CD8-positive, alpha-beta memory T cell (primary cell): ENCODE results near the gene TMEM168. TPM values are rescaled to one million over a fixed set of nuclear protein-coding genes. Genes with fewer than 3 reads are reported as not detected.
"Not testable (repeated sequence)": the region's sequence is repeated elsewhere in the genome, so short reads cannot be mapped to it uniquely, and the experiment has no call there.

ENCODE experiments used
- CTCF ChIA-PET: fragments of 350-600 bp; sonication (Branson Sonifier 250); formaldehyde crosslinking; loops from one replicate; lab custom pipeline; 2021; ENCODE audit warnings: antibody characterized with exemption; lab: Charles Lee
- POLR2A ChIA-PET: fragments of 350-600 bp; sonication (Branson Sonifier 250); formaldehyde crosslinking; loops from one replicate; lab custom pipeline; 2021; ENCODE audit warnings: antibody characterized with exemption; lab: Charles Lee
- DNase-seq, 5 donors: peaks; one replicate each; pipeline versions ENCODE4 v3.0.0 to v3.0.0-alpha.2; 2020 to 2022; ENCODE audit warnings: mixed read lengths in 1 of 5
- H3K27ac ChIP-seq: one replicate; pipeline ENCODE4 v1.7.0; 2013; ENCODE audit warnings: low read depth, mild to moderate bottlenecking, low read length, moderate library complexity
- H3K27me3 ChIP-seq: 2 replicates; pipeline ENCODE4 v1.7.0; 2013; ENCODE audit warnings: low read length, mild to moderate bottlenecking; ENCODE audit not compliant: insufficient read depth, poor library complexity, severe bottlenecking
- H3K36me3 ChIP-seq: 2 replicates; pipeline ENCODE4 v1.7.0; 2013; ENCODE audit warnings: mild to moderate bottlenecking, low read length, moderate library complexity; ENCODE audit not compliant: insufficient read depth
- H3K4me1 ChIP-seq: 2 replicates; pipeline ENCODE4 v1.7.0; 2013; ENCODE audit warnings: mild to moderate bottlenecking, low read length, moderate library complexity; ENCODE audit not compliant: insufficient read depth
- H3K4me3 ChIP-seq: 2 replicates; pipeline ENCODE4 v1.7.0; 2013; ENCODE audit warnings: mild to moderate bottlenecking, low read length
- H3K9me3 ChIP-seq: 2 replicates; pipeline ENCODE4 v1.7.0; 2013; ENCODE audit warnings: mild to moderate bottlenecking, low read length
- H3K27ac Mint-ChIP-seq, 8 donors: one replicate each; pipeline ENCODE4 v1.8.0; 2020 to 2021; ENCODE audit warnings: mixed read lengths in 8 of 8, mild to moderate bottlenecking in 6 of 8, inconsistent platforms in 3 of 8, moderate library complexity in 3 of 8
- H3K27me3 Mint-ChIP-seq, 2 donors: one replicate each; pipeline ENCODE4 v1.8.0; 2020 to 2021; ENCODE audit warnings: mixed read lengths in 2 of 2, mild to moderate bottlenecking in 1 of 2, moderate library complexity in 1 of 2
- H3K36me3 Mint-ChIP-seq, 3 donors: one replicate each; pipeline ENCODE4 v1.8.0; 2020 to 2021; ENCODE audit warnings: mixed read lengths in 3 of 3, inconsistent platforms in 1 of 3, mild to moderate bottlenecking in 1 of 3
- H3K4me1 Mint-ChIP-seq, 3 donors: one replicate each; pipeline ENCODE4 v1.8.0; 2020 to 2021; ENCODE audit warnings: mixed read lengths in 3 of 3, inconsistent platforms in 1 of 3, mild to moderate bottlenecking in 1 of 3
- H3K4me3 Mint-ChIP-seq, 7 donors: one replicate each; pipeline ENCODE4 v1.8.0; 2020 to 2021; ENCODE audit warnings: mixed read lengths in 7 of 7, mild to moderate bottlenecking in 6 of 7, moderate library complexity in 4 of 7, inconsistent platforms in 2 of 7
- H3K9me3 Mint-ChIP-seq, 5 donors: one replicate each; pipeline ENCODE4 v1.8.0; 2020 to 2022; ENCODE audit warnings: mixed read lengths in 5 of 5, mild to moderate bottlenecking in 3 of 5, moderate library complexity in 2 of 5, inconsistent platforms in 1 of 5
- polyA plus RNA-seq: library from polyadenylated mRNA; unstranded; fragments of 300-500 nt; fragmentation: Illumina TruSeq; gene quantifications from one replicate; pipeline ENCODE4 v1.2.3, GENCODE V29; 2021
- total RNA-seq, 2 experiments: library from RNA; stranded (reverse); gene quantifications; one replicate each; pipeline ENCODE4 v1.2.3, GENCODE V29; 2021

TMEM168 gene
- total and polyA plus RNA-seq, 3 experiments from 2014 or later, result 4.7 to 18.2 (median 15.4) TPM

GRCh38 chr7:112740667-112741066 is 49.5 kb downstream of the TMEM168 start:
- Mint-ChIP-seq H3K27ac (no peak overlapping the region), H3K27me3 (peaks cover 7 to 12% of the 10 kb centered on the region in 2 donors), H3K9me3 (peaks cover 0 to 34% (median 18%) of the 10 kb centered on the region in 5 donors), H3K36me3 (peaks cover 0 to 10% (median 0%) of the 10 kb centered on the region in 3 donors), H3K4me3 (no peak overlapping the region), H3K4me1 (no peaks in the 10 kb centered on the region)
- Histone ChIP-seq H3K4me3 (no peak overlapping the region), H3K27ac (no peak overlapping the region), H3K4me1 (no peaks in the 10 kb centered on the region), H3K27me3 (peaks cover 5% of the 10 kb centered on the region), H3K9me3 (no peaks in the 10 kb centered on the region), H3K36me3 (no peaks in the 10 kb centered on the region)
- ChIA-PET CTCF (no interaction called here), POLR2A (no interaction called here)
- no peak for DNase-seq

- peaks cover 6 to 43% (median 26%) of the 10 kb centered on the region in 5 donors for H3K9me3 Mint-ChIP-seq
- no peak overlapping the region for H3K4me3 Mint-ChIP-seq
- ChIA-PET POLR2A (no interaction called here), CTCF (no interaction called here)
- no peak for DNase-seq
- no peaks in the 10 kb centered on the region for H3K4me1 Mint-ChIP-seq
- H3K27ac Mint-ChIP-seq, result no peak overlapping the region
- H3K36me3 Mint-ChIP-seq, result peaks cover 0 to 15% (median 0%) of the 10 kb centered on the region in 3 donors
- Histone ChIP-seq H3K27ac (no peak overlapping the region), H3K4me3 (no peak overlapping the region), H3K27me3 (peaks cover 5% of the 10 kb centered on the region), H3K36me3 (no peaks in the 10 kb centered on the region), H3K9me3 (no peaks in the 10 kb centered on the region), H3K4me1 (no peaks in the 10 kb centered on the region)
- peaks cover 7 to 12% of the 10 kb centered on the region in 2 donors for H3K27me3 Mint-ChIP-seq
Measured at GRCh38 chr7:112739436-112740180, 50.6 kb downstream of the TMEM168 start.

- H3K4me3 ChIP-seq, result no peak overlapping the region
- peaks cover 5% of the 10 kb centered on the region for H3K27me3 ChIP-seq
- H3K9me3 Mint-ChIP-seq, result peaks cover 16 to 75% (median 55%) of the 10 kb centered on the region in 5 donors
- no peaks in the 10 kb centered on the region for H3K4me1 ChIP-seq
- no peak overlapping the region for H3K4me3 Mint-ChIP-seq
- CTCF ChIA-PET, result no interaction called here
- no peak overlapping the region for H3K27ac Mint-ChIP-seq
- H3K9me3 ChIP-seq, result no peaks in the 10 kb centered on the region
- H3K27ac ChIP-seq, result no peak overlapping the region
- H3K36me3 Mint-ChIP-seq, result peaks cover 0 to 14% (median 0%) of the 10 kb centered on the region in 3 donors
- H3K36me3 ChIP-seq, result no peaks in the 10 kb centered on the region
- peaks cover 8 to 9% of the 10 kb centered on the region in 2 donors for H3K27me3 Mint-ChIP-seq
- no peak for DNase-seq
- no peaks in the 10 kb centered on the region for H3K4me1 Mint-ChIP-seq
- POLR2A ChIA-PET, result no interaction called here
Measured at GRCh38 chr7:112735261-112735660, 54.9 kb downstream of the TMEM168 start.

- H3K27me3 ChIP-seq, POLR2A ChIA-PET, H3K4me1 ChIP-seq, H3K36me3 ChIP-seq, H3K27me3 Mint-ChIP-seq, DNase-seq, H3K4me3 Mint-ChIP-seq, H3K4me3 ChIP-seq, H3K9me3 ChIP-seq, H3K27ac ChIP-seq, H3K27ac Mint-ChIP-seq, H3K4me1 Mint-ChIP-seq, CTCF ChIA-PET: not testable (repeated sequence)
- H3K36me3 Mint-ChIP-seq, result peaks cover 0 to 18% (median 0%) of the 10 kb centered on the region in 3 donors
- H3K9me3 Mint-ChIP-seq, result peaks cover 41 to 69% (median 65%) of the 10 kb centered on the region in 5 donors
Measured at GRCh38 chr7:112731324-112731723, 58.9 kb downstream of the TMEM168 start.

GRCh38 chr7:112726076-112726475 is 64.1 kb downstream of the TMEM168 start:
- no peak overlapping the region for H3K4me3 ChIP-seq
- no peaks in the 10 kb centered on the region for H3K9me3 ChIP-seq
- Mint-ChIP-seq H3K27me3 (peaks cover 6 to 8% of the 10 kb centered on the region in 2 donors), H3K4me3 (no peak overlapping the region), H3K4me1 (no peaks in the 10 kb centered on the region), H3K9me3 (peaks cover 22 to 33% (median 24%) of the 10 kb centered on the region in 5 donors), H3K27ac (no peak overlapping the region), H3K36me3 (peaks cover 0 to 4% (median 0%) of the 10 kb centered on the region in 3 donors)
- no peaks in the 10 kb centered on the region for H3K27me3 ChIP-seq
- DNase-seq, result no peak
- H3K4me1 ChIP-seq, result no peaks in the 10 kb centered on the region
- H3K27ac ChIP-seq, result no peak overlapping the region
- H3K36me3 ChIP-seq, result no peaks in the 10 kb centered on the region
- ChIA-PET CTCF (no interaction called here), POLR2A (no interaction called here)

- Histone ChIP-seq H3K4me3 (no peak overlapping the region), H3K27ac (no peak overlapping the region), H3K27me3 (no peaks in the 10 kb centered on the region), H3K9me3 (no peaks in the 10 kb centered on the region), H3K4me1 (no peaks in the 10 kb centered on the region), H3K36me3 (no peaks in the 10 kb centered on the region)
- Mint-ChIP-seq H3K9me3 (peaks cover 5 to 18% (median 8%) of the 10 kb centered on the region in 5 donors), H3K4me3 (no peak overlapping the region), H3K27me3 (peaks cover 8 to 14% of the 10 kb centered on the region in 2 donors), H3K27ac (no peak overlapping the region), H3K36me3 (no peaks in the 10 kb centered on the region), H3K4me1 (no peaks in the 10 kb centered on the region)
- POLR2A ChIA-PET, result no interaction called here
- DNase-seq, result no peak
- CTCF ChIA-PET, result no interaction called here
Measured at GRCh38 chr7:112723416-112723815, 66.8 kb downstream of the TMEM168 start.

GRCh38 chr7:112721366-112721765 is 68.8 kb downstream of the TMEM168 start:
- no peaks in the 10 kb centered on the region for H3K27me3 ChIP-seq
- H3K9me3 ChIP-seq, result no peaks in the 10 kb centered on the region
- H3K27ac ChIP-seq, result no peak overlapping the region
- POLR2A ChIA-PET, result no interaction called here
- no peak overlapping the region for H3K27ac Mint-ChIP-seq
- CTCF ChIA-PET, result no interaction called here
- no peaks in the 10 kb centered on the region for H3K36me3 ChIP-seq
- no peaks in the 10 kb centered on the region for H3K4me1 ChIP-seq
- H3K36me3 Mint-ChIP-seq, result no peaks in the 10 kb centered on the region
- H3K4me3 ChIP-seq, result no peak overlapping the region
- H3K4me1 Mint-ChIP-seq, result no peaks in the 10 kb centered on the region
- DNase-seq, result no peak
- no peak overlapping the region for H3K4me3 Mint-ChIP-seq
- H3K27me3 Mint-ChIP-seq, result peaks cover 8 to 14% of the 10 kb centered on the region in 2 donors
- peaks cover 0 to 6% (median 4%) of the 10 kb centered on the region in 5 donors for H3K9me3 Mint-ChIP-seq

- Mint-ChIP-seq H3K36me3 (no peaks in the 10 kb centered on the region), H3K4me3 (no peak overlapping the region), H3K9me3 (peaks cover 0 to 4% (median 0%) of the 10 kb centered on the region in 5 donors), H3K27me3 (peaks cover 0 to 2% of the 10 kb centered on the region in 2 donors), H3K4me1 (no peaks in the 10 kb centered on the region), H3K27ac (no peak overlapping the region)
- POLR2A ChIA-PET, result no interaction called here
- Histone ChIP-seq H3K4me1 (no peaks in the 10 kb centered on the region), H3K36me3 (no peaks in the 10 kb centered on the region), H3K27me3 (no peaks in the 10 kb centered on the region), H3K27ac (no peak overlapping the region), H3K4me3 (no peak overlapping the region), H3K9me3 (no peaks in the 10 kb centered on the region)
- CTCF ChIA-PET, result no interaction called here
- no peak for DNase-seq
Measured at GRCh38 chr7:112715525-112715924, 74.7 kb downstream of the TMEM168 start.
